ENCODE data around the gene SEPHS2.

DNA sequence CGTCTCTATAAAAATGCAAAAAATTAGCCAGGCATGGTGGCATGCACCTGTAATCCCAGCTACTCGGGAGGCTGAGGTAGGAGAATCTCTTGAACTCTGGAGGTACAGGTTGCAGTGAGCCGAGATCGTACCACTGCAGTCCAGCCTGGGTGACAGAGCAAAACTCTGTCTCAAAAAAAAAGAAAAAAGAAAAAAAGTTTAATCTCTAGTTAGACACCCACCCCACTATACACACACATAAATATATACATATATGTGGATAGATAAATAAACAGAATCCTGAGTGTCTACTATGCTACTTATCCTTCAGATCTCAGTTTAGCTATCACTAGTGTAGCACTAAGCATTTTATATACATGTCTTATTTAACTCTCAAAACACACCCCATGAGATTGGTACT, 45.6 kb upstream of the SEPHS2 start:
- TF ChIP-seq, protein P1, sequence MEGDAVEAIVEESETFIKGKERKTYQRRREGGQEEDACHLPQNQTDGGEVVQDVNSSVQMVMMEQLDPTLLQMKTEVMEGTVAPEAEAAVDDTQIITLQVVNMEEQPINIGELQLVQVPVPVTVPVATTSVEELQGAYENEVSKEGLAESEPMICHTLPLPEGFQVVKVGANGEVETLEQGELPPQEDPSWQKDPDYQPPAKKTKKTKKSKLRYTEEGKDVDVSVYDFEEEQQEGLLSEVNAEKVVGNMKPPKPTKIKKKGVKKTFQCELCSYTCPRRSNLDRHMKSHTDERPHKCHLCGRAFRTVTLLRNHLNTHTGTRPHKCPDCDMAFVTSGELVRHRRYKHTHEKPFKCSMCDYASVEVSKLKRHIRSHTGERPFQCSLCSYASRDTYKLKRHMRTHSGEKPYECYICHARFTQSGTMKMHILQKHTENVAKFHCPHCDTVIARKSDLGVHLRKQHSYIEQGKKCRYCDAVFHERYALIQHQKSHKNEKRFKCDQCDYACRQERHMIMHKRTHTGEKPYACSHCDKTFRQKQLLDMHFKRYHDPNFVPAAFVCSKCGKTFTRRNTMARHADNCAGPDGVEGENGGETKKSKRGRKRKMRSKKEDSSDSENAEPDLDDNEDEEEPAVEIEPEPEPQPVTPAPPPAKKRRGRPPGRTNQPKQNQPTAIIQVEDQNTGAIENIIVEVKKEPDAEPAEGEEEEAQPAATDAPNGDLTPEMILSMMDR (IDR thresholded peaks at IDR 0.05; ENCODE audit: poor library complexity, severe bottlenecking) = no peak
- TF ChIP-seq EZH2 (IDR thresholded peaks at IDR 0.05; ENCODE audit: borderline replicate concordance, insufficient read depth, low read length, poor library complexity, severe bottlenecking) (no peak), EP300 (conservative IDR thresholded peaks at IDR 0.05; ENCODE audit: poor library complexity, severe bottlenecking) (no peak), TAF1 (IDR thresholded peaks at IDR 0.05; ENCODE audit: low read depth) (no peak), SMC3 (conservative IDR thresholded peaks at IDR 0.05; ENCODE audit: poor library complexity) (no peak), RAD21 (conservative IDR thresholded peaks at IDR 0.05) (no peak)
